Measurements from ENCODE around the gene DYNC2LI1.

DNA sequence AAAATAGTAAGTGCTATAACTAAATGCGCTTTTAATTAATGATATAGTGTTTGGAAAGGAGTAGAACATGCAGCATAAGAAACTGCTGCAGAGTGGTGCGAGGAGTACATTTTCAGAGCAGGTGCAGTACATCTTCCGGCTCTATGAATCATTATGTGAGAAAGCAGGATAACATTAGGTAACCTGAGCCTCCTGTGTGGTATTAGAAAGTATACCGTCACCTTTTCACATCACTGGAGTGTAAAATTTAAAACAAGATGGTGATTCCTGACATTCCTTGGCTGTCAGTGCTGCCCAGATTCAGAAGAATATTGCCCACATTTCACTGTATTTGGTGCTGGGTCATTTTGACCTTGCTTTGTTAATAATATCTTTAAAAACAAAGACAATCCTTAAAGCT, 7.8 kb upstream of the DYNC2LI1 start:
- TF ChIP-seq EZH2phosphoT487 (conservative IDR thresholded peaks at IDR 0.05; ENCODE audit: low read length), result no peak
- TF ChIP-seq, protein P1, sequence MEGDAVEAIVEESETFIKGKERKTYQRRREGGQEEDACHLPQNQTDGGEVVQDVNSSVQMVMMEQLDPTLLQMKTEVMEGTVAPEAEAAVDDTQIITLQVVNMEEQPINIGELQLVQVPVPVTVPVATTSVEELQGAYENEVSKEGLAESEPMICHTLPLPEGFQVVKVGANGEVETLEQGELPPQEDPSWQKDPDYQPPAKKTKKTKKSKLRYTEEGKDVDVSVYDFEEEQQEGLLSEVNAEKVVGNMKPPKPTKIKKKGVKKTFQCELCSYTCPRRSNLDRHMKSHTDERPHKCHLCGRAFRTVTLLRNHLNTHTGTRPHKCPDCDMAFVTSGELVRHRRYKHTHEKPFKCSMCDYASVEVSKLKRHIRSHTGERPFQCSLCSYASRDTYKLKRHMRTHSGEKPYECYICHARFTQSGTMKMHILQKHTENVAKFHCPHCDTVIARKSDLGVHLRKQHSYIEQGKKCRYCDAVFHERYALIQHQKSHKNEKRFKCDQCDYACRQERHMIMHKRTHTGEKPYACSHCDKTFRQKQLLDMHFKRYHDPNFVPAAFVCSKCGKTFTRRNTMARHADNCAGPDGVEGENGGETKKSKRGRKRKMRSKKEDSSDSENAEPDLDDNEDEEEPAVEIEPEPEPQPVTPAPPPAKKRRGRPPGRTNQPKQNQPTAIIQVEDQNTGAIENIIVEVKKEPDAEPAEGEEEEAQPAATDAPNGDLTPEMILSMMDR (IDR thresholded peaks at IDR 0.05; ENCODE audit: insufficient read depth, low read length, poor library complexity, severe bottlenecking), result no peak

All from SU-DHL-6 (cell line).